HL-60 (cell line): Measurements from ENCODE around the gene LST1.
"Not testable (repeated sequence)": the region's sequence is repeated elsewhere in the genome, so short reads cannot be mapped to it uniquely, and the experiment has no call there.

Experiments used
- DNase-seq, 2 experiments: peaks; one replicate each; pipeline ENCODE4 v3.0.0-alpha.2; 2010 to 2020; ENCODE audit warnings: low read depth in 1 of 2, low spot score in 1 of 2
- H3K27ac ChIP-seq: fragments of 250-450 bp; sonication (Bioruptor Pico); replicated peaks from 2 replicates; pipeline ENCODE4 v1.5.1; 2020; ENCODE audit warnings: mild to moderate bottlenecking, moderate library complexity
- H3K27me3 ChIP-seq: fragments of 250-450 bp; sonication (Bioruptor Pico); 2 replicates; pipeline ENCODE4 v1.5.1; 2021; ENCODE audit warnings: mild to moderate bottlenecking, moderate library complexity; ENCODE audit not compliant: insufficient read depth, poor library complexity, severe bottlenecking
- H3K4me3 ChIP-seq: replicated peaks from 2 replicates; pipeline ENCODE4 v1.5.1; 2011; ENCODE audit warnings: mild to moderate bottlenecking, control low read depth, low read length; ENCODE audit not compliant: insufficient read depth
- CTCF ChIP-seq: IDR thresholded peaks from one replicate; pipeline ENCODE4 v1.5.1; 2011; ENCODE audit warnings: low read length, control low read depth, inconsistent platforms; ENCODE audit not compliant: insufficient read depth
- GABPA ChIP-seq: IDR thresholded peaks from 2 replicates; pipeline ENCODE4 v1.6.1; 2012; ENCODE audit warnings: low read depth
- POLR2AphosphoS5 ChIP-seq: IDR thresholded peaks from 2 replicates; pipeline ENCODE4 v1.6.1; 2012; ENCODE audit warnings: low read depth
- REST ChIP-seq: IDR thresholded peaks from 2 replicates; pipeline ENCODE4 v1.6.1; 2012; ENCODE audit warnings: low read depth; ENCODE audit not compliant: insufficient replicate concordance
- SPI1 ChIP-seq: IDR thresholded peaks from 2 replicates; pipeline ENCODE4 v1.6.1; 2012; ENCODE audit warnings: low read depth, mild to moderate bottlenecking, borderline replicate concordance

Gene LST1

GRCh38 chr6:31587791-31588777 is 2.0 kb downstream of the LST1 start:
- TF ChIP-seq CTCF, result no peak
- peak; percentile 10; the same call in 1 of the 2 replicates for TF ChIP-seq POLR2AphosphoS5
- DNase-seq, result peak in 1 of 2 experiments; percentile 32
- Histone ChIP-seq H3K27ac (peak overlapping the region; percentile 98), H3K27me3 (no peaks in the 10 kb centered on the region), H3K4me3 (peak overlapping the region; percentile 60)

GRCh38 chr6:31588871-31589650 is 3.0 kb downstream of the LST1 start:
- peak in 1 of 2 experiments; percentile 26 for DNase-seq
- H3K4me3 ChIP-seq, result no peak overlapping the region
- no peaks in the 10 kb centered on the region for H3K27me3 ChIP-seq
- H3K27ac ChIP-seq, result peak overlapping the region; percentile 98
- TF ChIP-seq REST, result no peak
- no peak for TF ChIP-seq SPI1
- TF ChIP-seq GABPA, result no peak
- no peak for TF ChIP-seq POLR2AphosphoS5

DNA sequence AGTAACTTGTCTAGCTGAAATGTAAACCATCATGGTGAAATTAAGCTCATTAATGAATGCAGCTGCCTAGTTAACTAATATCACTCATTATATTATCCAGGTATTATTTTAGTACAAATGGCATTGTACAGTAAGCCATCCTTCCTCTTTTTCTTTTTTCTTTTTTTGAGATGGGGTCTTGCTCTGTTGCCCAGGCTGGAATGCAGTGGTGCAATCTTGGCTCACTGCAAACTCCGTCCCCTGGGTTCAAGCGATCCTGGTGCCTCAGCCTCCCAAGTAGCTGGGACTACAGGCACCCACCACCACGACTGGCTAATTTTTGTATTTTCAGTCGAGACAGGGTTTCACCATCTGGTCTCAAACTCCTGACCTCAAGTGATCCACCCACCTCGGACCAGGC is 4.6 kb downstream of the LST1 start:
- H3K27ac ChIP-seq, H3K27me3 ChIP-seq, H3K4me3 ChIP-seq, DNase-seq: not testable (repeated sequence)

GRCh38 chr6:31592396-31592771 is 6.3 kb downstream of the LST1 start:
- Histone ChIP-seq H3K27ac (no peak overlapping the region), H3K4me3 (no peak overlapping the region), H3K27me3 (no peaks in the 10 kb centered on the region)
- no peak for DNase-seq
- TF ChIP-seq CTCF (no peak), SPI1 (no peak), GABPA (no peak), REST (no peak), POLR2AphosphoS5 (no peak)
